HepG2 (cell line): ENCODE data around the gene LRRC45. TPM values are rescaled to one million over a fixed set of nuclear protein-coding genes. Genes with fewer than 3 reads are reported as not detected.

Experiments
- ATAD3A ChIP-seq: sonication (generic); formaldehyde crosslinking; IDR thresholded peaks from 2 replicates; pipeline ENCODE4 v1.4.0; 2020; ENCODE audit warnings: missing genetic modification reagents
- ATRX ChIP-seq: sonication (generic); formaldehyde crosslinking; IDR thresholded peaks from 2 replicates; pipeline ENCODE4 v1.4.0; 2020; ENCODE audit warnings: missing genetic modification reagents, borderline replicate concordance
- CAMTA2 ChIP-seq: sonication (generic); formaldehyde crosslinking; IDR thresholded peaks from 2 replicates; pipeline ENCODE4 v1.4.0; 2020; ENCODE audit warnings: mild to moderate bottlenecking, missing genetic modification reagents, borderline replicate concordance
- CREB1 ChIP-seq, 2 experiments: fragments of 450-650 bp in 1 of 2; IDR thresholded peaks; 2 replicates each; pipeline ENCODE4 v1.6.1; 2016 to 2017; ENCODE audit warnings: control low read depth in 1 of 2, mild to moderate bottlenecking in 1 of 2, missing compliant biosample characterization in 1 of 2, missing genetic modification characterization in 1 of 2
- GFI1 ChIP-seq: sonication (generic); formaldehyde crosslinking; IDR thresholded peaks from 2 replicates; pipeline ENCODE4 v1.5.0; 2020; ENCODE audit warnings: missing genetic modification reagents, mild to moderate bottlenecking, borderline replicate concordance
- JARID2 ChIP-seq: sonication (generic); formaldehyde crosslinking; IDR thresholded peaks from 2 replicates; pipeline ENCODE4 v1.8.1; 2023; ENCODE audit warnings: missing genetic modification reagents, inconsistent platforms; ENCODE audit not compliant: insufficient replicate concordance
- KDM3A ChIP-seq: IDR thresholded peaks from 2 replicates; pipeline ENCODE4 v1.6.1; 2018; ENCODE audit warnings: low read depth, missing compliant biosample characterization
- KDM5B ChIP-seq: sonication (generic); formaldehyde crosslinking; IDR thresholded peaks from 2 replicates; pipeline ENCODE4 v1.4.0; 2020; ENCODE audit warnings: missing genetic modification reagents, mild to moderate bottlenecking, borderline replicate concordance
- KLF9 ChIP-seq: IDR thresholded peaks from 2 replicates; pipeline ENCODE4 v1.6.1; 2016; ENCODE audit warnings: low read depth
- MYC ChIP-seq: sonication (generic); formaldehyde crosslinking; IDR thresholded peaks from 2 replicates; pipeline ENCODE4 v1.9.0; 2021; ENCODE audit warnings: missing genetic modification reagents, borderline replicate concordance
- PITX1 ChIP-seq: sonication (generic); formaldehyde crosslinking; IDR thresholded peaks from 2 replicates; pipeline ENCODE4 v1.5.1; 2020; ENCODE audit warnings: mild to moderate bottlenecking, missing genetic modification reagents
- SMAD3 ChIP-seq: sonication (generic); formaldehyde crosslinking; IDR thresholded peaks from 2 replicates; pipeline ENCODE4 v1.4.0; 2020; ENCODE audit warnings: missing genetic modification reagents
- TBP ChIP-seq: sonication (generic); formaldehyde crosslinking; IDR thresholded peaks from 2 replicates; pipeline ENCODE4 v1.5.0; 2020; ENCODE audit warnings: missing genetic modification reagents
- TBX3 ChIP-seq: fragments of 450-650 bp; IDR thresholded peaks from 2 replicates; pipeline ENCODE4 v1.6.1; 2017; ENCODE audit warnings: antibody characterized with exemption, mild to moderate bottlenecking, inconsistent platforms, borderline replicate concordance
- XBP1 ChIP-seq: sonication (generic); formaldehyde crosslinking; IDR thresholded peaks from 2 replicates; pipeline ENCODE4 v1.5.0; 2020; ENCODE audit warnings: missing genetic modification reagents
- ZFP62 ChIP-seq: sonication (generic); formaldehyde crosslinking; IDR thresholded peaks from 2 replicates; pipeline ENCODE4 v1.4.0; 2020; ENCODE audit warnings: missing genetic modification reagents
- ZNF329 ChIP-seq: sonication (generic); formaldehyde crosslinking; IDR thresholded peaks from 2 replicates; pipeline ENCODE4 v1.9.0; 2021; ENCODE audit warnings: low read depth, mild to moderate bottlenecking, missing genetic modification reagents
- ZNF331 ChIP-seq: sonication (generic); formaldehyde crosslinking; IDR thresholded peaks from 2 replicates; pipeline ENCODE4 v1.4.0; 2020; ENCODE audit warnings: missing genetic modification reagents
- ZNF431 ChIP-seq: sonication (generic); formaldehyde crosslinking; IDR thresholded peaks from 2 replicates; pipeline ENCODE4 v1.9.0; 2022; ENCODE audit warnings: missing genetic modification reagents, low read depth, mild to moderate bottlenecking, borderline replicate concordance
- ZNF589 ChIP-seq: sonication (generic); formaldehyde crosslinking; conservative IDR thresholded peaks from 2 replicates; pipeline ENCODE4 v1.8.0; 2022; ENCODE audit warnings: mild to moderate bottlenecking, moderate library complexity, missing genetic modification reagents
- ZNF749 ChIP-seq: sonication (generic); formaldehyde crosslinking; IDR thresholded peaks from 2 replicates; pipeline ENCODE4 v1.8.0; 2022; ENCODE audit warnings: mild to moderate bottlenecking, missing genetic modification reagents, moderate library complexity, borderline replicate concordance
- polyA plus RNA-seq, 8 experiments: library from polyadenylated mRNA; depleted of rRNA in 3 of 8; stranded (reverse) in 7 of 8; unstranded in 1 of 8; fragments of >200 nt; fragmentation: Illumina TruSeq in 4 of 8; extraction: Trizol in 4 of 8; gene quantifications; 2 replicates each; pipeline versions ENCODE4 v1.2.1 to v1.2.3, GENCODE V29; 2011 to 2016; ENCODE audit warnings: low read depth in 4 of 8, missing spikeins in 1 of 8, mixed read lengths in 1 of 8; ENCODE audit not compliant: insufficient read depth in 1 of 8
- total RNA-seq, 5 experiments: library from RNA; depleted of rRNA; stranded (reverse); fragments of >200 nt; fragmentation: Illumina TruSeq; extraction: Trizol; gene quantifications; 2 replicates each; pipeline ENCODE4 v1.2.3, GENCODE V29; 2016; ENCODE audit warnings: low read depth in 1 of 5
- TF ChIP-seq, protein P1 (sequence below): sonication (generic); formaldehyde crosslinking; IDR thresholded peaks from 2 replicates; pipeline ENCODE4 v1.8.1; 2023; ENCODE audit warnings: mild to moderate bottlenecking, moderate library complexity, missing genetic modification reagents
- TF ChIP-seq, protein P2 (sequence below): sonication (generic); formaldehyde crosslinking; IDR thresholded peaks from 2 replicates; pipeline ENCODE4 v1.8.1; 2023; ENCODE audit warnings: mild to moderate bottlenecking, missing genetic modification reagents
- TF ChIP-seq, protein P3 (sequence below): sonication (generic); formaldehyde crosslinking; IDR thresholded peaks from 2 replicates; pipeline ENCODE4 v1.8.1; 2023; ENCODE audit warnings: mild to moderate bottlenecking, missing genetic modification reagents
- TF ChIP-seq, protein P4 (sequence below): sonication (generic); formaldehyde crosslinking; IDR thresholded peaks from 2 replicates; pipeline ENCODE4 v1.5.0; 2020; ENCODE audit warnings: mild to moderate bottlenecking, missing genetic modification reagents, moderate library complexity

LRRC45 gene
- total and polyA plus RNA-seq, 2 of the 13 experiments (the other 11 are each of a cell fraction or from before 2014, with no cell fraction given): 11.6 to 48.1 TPM

GRCh38 chr17:82022310-82022980 lies 660 bp upstream of the LRRC45 start, which contains the start of gene CENPX (continued):
- TF ChIP-seq, protein P1, sequence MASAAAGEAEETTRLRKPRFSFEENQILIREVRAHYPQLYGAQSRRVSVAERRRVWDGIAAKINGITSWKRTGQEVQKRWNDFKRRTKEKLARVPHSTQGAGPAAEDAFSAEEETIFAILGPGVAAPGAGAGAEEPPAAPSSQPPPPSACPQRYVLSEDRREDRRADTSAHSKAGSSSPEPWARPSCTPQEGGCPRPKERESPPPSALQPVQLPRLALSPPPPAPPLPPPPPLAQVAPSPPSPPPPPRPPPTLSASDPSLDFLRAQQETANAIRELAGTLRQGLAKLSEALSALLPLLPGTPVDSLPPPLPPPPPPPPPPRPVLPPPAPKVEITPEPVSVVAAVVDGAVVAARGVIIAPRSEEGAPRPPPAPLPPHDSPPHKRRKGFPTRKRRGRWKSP (CRISPR knock-in tag): no peak
- 0 out of 2 replicates have a peak, but pooled peaks have one; percentile 52 for TF ChIP-seq ZNF431 (CRISPR knock-in tag)
- no peak for TF ChIP-seq ZFP62
- no peak; the same call in 1 of the 2 replicates for TF ChIP-seq ZNF329 (CRISPR knock-in tag)
- TF ChIP-seq, protein P2, sequence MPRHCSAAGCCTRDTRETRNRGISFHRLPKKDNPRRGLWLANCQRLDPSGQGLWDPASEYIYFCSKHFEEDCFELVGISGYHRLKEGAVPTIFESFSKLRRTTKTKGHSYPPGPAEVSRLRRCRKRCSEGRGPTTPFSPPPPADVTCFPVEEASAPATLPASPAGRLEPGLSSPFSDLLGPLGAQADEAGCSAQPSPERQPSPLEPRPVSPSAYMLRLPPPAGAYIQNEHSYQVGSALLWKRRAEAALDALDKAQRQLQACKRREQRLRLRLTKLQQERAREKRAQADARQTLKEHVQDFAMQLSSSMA (CRISPR knock-in tag): no peak
- no peak for TF ChIP-seq ZNF749 (CRISPR knock-in tag)
- TF ChIP-seq CAMTA2 (CRISPR knock-in tag): 0 out of 2 replicates have a peak, but pooled peaks have one; percentile 32
- TF ChIP-seq, protein P3, sequence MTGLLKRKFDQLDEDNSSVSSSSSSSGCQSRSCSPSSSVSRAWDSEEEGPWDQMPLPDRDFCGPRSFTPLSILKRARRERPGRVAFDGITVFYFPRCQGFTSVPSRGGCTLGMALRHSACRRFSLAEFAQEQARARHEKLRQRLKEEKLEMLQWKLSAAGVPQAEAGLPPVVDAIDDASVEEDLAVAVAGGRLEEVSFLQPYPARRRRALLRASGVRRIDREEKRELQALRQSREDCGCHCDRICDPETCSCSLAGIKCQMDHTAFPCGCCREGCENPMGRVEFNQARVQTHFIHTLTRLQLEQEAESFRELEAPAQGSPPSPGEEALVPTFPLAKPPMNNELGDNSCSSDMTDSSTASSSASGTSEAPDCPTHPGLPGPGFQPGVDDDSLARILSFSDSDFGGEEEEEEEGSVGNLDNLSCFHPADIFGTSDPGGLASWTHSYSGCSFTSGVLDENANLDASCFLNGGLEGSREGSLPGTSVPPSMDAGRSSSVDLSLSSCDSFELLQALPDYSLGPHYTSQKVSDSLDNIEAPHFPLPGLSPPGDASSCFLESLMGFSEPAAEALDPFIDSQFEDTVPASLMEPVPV (CRISPR knock-in tag): peak; percentile 89
- no peak for TF ChIP-seq KLF9
- 0 out of 2 replicates have a peak, but pooled peaks have one; percentile 22 for TF ChIP-seq ATRX (CRISPR knock-in tag)
- no peak for TF ChIP-seq ZNF589 (CRISPR knock-in tag)
- TF ChIP-seq, protein P4, sequence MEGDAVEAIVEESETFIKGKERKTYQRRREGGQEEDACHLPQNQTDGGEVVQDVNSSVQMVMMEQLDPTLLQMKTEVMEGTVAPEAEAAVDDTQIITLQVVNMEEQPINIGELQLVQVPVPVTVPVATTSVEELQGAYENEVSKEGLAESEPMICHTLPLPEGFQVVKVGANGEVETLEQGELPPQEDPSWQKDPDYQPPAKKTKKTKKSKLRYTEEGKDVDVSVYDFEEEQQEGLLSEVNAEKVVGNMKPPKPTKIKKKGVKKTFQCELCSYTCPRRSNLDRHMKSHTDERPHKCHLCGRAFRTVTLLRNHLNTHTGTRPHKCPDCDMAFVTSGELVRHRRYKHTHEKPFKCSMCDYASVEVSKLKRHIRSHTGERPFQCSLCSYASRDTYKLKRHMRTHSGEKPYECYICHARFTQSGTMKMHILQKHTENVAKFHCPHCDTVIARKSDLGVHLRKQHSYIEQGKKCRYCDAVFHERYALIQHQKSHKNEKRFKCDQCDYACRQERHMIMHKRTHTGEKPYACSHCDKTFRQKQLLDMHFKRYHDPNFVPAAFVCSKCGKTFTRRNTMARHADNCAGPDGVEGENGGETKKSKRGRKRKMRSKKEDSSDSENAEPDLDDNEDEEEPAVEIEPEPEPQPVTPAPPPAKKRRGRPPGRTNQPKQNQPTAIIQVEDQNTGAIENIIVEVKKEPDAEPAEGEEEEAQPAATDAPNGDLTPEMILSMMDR (CRISPR knock-in tag): peak; percentile 20; the same call in 1 of the 2 replicates
- peak; percentile 39; the same call in 1 of the 2 replicates for TF ChIP-seq KDM3A (CRISPR knock-in tag)
- TF ChIP-seq XBP1 (CRISPR knock-in tag): no peak
- TF ChIP-seq JARID2 (CRISPR knock-in tag): no peak
- no peak for TF ChIP-seq SMAD3 (CRISPR knock-in tag)
- no peak for TF ChIP-seq ATAD3A (CRISPR knock-in tag)
- TF ChIP-seq TBX3: no peak
- no peak; the same call in 1 of the 2 replicates for TF ChIP-seq GFI1 (CRISPR knock-in tag)
- peak; percentile 73 for TF ChIP-seq PITX1 (CRISPR knock-in tag)
- TF ChIP-seq KDM5B (CRISPR knock-in tag): peak; percentile 93
- TF ChIP-seq ZNF331 (CRISPR knock-in tag): 0 out of 2 replicates have a peak, but pooled peaks have one; percentile 21
- peak; percentile 79; the same call in 1 of the 2 replicates for TF ChIP-seq MYC
- TF ChIP-seq CREB1 (IDR thresholded peaks at IDR 0.05): no peak
- TF ChIP-seq CREB1 (CRISPR knock-in tag; IDR thresholded peaks at IDR 0.05): no peak
- TF ChIP-seq TBP: no peak
